ENCODE results near the gene IRX2.

- TF ChIP-seq CTCF (IDR thresholded peaks at IDR 0.05), result no peak
- TF ChIP-seq POLR2A (IDR thresholded peaks at IDR 0.05), result no peak
Observed at GRCh38 chr5:2711446-2712425, 39.7 kb downstream of the IRX2 start.
